ENCODE results near the gene CRIM1.

DNA sequence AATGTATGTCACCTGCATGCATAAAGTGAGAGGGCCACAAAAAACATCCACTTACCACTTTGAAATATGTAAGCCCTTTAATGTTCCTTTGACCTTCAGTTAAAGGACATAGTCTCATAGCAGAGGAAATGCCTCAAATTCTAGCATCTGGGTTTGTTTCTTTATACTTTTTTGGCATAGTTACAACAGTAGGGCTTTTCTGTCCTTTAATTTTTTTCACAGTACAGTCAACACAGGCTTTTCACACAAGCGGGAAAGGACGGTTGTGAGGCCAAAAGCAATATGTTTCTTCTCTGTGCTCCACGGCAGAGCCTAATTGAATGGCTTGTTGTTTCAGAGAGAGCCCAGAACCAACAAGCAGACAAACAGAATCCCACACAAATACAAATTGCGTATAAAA lies 57.6 kb downstream of the CRIM1 start:
- no peak for TF ChIP-seq EP300 (IDR thresholded peaks at IDR 0.05; ENCODE audit: low read depth)
- TF ChIP-seq POLR2A (IDR thresholded peaks at IDR 0.05), result no peak
